NK-92 treated with Interleukin-12 subunit alpha and Interleukin-12 subunit beta, amount 100 ng/mL, for 24 hours (cell line): ENCODE data around the gene RALGDS.
"Not testable (repeated sequence)": the region's sequence is repeated elsewhere in the genome, so short reads cannot be mapped to it uniquely, and the experiment has no call there.

Source experiments
- DNase-seq: peaks from one replicate; lab custom pipeline; 2025; lab: John Stamatoyannopoulos, UW

RALGDS gene

DNA sequence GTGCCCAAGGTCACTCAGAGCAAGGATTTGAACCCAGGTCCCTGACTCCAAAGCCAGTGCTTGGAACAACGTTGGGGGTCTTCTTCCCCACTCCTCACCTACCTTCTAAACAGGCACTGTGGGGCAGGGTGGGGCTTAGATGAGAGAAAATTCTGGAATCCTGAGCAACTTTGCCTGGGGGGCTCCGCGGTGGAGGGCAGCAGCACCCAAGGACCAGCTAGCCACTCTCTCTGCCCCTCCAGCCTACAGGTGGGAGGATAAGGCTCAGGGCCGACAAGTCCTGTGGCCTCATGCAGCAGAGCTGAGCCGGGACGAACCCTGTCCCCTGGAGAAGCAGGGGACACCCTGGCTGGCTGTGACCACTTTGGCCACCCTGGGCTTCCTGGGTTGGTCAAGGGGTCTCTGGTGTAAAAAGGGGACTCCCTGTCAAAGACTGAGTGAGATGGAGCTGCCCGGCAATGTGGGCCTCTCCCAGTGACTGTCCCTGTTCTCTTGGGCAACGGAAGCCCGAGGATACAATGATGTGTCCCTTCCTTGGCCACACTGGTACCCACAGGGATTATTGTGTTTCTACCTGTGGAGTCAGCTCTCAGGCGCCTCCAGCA is 32.8 kb downstream of the RALGDS start:
- DNase-seq = no peak

DNA sequence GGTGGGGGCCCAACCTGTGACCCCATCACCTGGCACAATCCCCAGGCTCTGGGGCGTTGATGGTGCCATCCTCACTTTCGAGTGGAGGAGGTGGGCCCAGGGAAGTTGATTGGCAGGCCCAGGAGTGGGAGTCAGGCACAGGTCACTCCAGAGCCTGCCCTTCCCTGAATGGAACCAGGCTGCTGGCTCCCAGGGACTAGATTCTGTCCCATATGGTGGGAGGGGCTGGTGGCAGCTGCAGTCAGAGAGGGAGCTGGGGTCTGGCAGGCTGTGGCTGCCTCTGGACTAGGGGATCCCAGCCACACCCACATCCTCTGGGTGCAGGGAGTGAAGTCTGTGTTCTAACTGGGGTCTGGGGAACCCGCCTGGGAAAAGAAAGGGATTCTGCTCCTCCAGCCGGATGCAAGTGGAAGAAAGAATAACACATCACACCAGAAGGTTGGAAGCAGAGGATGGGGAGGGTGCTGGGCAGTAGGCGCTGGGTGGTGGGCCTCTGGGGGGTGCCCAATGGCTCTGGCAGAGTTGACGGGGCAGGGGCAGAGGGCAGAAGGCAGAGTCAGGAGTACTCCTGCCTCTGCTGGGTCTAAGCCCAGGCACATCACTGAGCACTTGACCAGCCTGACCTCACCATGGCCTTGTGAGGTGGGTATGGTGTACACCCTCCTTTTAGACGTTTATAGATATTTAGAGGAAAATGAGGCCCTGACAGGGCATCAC is 33.5 kb downstream of the RALGDS start:
- no peak for DNase-seq

DNA sequence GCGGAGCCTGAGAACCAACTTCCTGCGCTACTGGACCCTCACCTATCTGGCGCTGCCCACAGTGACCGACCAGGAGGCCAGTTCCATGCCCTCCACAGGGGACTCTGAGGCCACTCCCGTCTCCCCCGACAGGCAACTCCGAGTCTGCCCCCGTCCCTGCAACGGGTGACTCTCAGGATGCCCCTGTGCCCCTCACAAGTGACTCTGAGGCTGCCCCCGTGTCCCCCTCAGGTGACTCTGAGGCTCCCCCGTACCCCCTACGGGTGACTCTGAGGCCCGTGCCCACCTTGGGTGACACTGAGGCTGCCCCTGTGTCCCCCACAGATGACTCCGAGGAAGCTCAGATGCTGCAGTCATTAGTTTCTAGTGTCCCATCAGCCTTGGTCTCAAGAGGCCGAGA is 34.1 kb downstream of the RALGDS start:
- no peak for DNase-seq

DNA sequence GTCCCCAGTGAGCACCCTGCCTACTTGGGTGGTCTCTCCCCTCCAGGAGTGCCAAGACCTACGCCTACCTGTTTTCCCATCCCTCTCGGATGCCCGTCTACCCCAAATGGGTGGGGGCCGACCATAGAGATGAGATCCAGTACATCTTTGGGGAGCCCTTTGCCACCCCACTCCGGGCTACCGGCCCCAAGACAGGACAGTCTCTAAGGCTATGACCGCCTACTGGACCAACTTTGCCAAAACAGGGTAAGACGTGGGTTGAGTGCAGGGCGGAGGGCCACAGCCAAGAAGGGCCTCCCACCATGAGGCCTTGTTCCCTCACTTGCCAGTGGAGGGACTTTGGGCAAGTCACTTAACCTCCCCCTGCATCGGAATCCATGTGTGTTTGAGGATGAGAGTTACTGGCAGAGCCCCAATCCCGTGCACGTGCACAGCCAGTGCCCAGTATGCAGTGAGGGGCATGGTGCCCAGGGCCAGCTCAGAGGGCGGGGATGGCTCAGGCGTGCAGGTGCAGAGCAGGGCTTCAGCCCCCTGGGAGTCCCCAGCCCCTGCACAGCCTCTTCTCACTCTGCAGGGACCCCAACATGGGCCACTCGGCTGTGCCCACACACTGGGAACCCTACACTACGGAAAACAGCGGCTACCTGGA is 34.7 kb downstream of the RALGDS start:
- DNase-seq = not testable (repeated sequence)

DNA sequence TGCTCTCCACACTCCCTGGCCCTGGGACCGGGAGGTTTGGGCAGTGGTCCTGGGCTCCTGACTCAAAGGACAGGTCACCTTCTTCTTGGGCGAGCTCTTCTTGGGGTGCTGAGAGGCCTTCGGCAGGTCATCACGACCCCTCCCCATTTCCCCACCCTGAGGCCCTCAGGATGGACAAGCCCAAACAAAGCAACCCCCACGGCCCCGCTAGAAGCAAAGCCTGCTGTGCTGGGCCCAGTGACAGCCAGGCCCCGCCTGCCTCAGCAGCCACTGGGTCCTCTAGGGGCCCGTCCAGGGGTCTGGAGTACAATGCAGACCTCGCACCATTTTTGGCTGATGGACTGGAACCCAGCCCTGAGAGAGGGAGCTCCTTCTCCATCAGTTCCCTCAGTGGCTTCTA is 37.4 kb downstream of the RALGDS start:
- not testable (repeated sequence) for DNase-seq

DNA sequence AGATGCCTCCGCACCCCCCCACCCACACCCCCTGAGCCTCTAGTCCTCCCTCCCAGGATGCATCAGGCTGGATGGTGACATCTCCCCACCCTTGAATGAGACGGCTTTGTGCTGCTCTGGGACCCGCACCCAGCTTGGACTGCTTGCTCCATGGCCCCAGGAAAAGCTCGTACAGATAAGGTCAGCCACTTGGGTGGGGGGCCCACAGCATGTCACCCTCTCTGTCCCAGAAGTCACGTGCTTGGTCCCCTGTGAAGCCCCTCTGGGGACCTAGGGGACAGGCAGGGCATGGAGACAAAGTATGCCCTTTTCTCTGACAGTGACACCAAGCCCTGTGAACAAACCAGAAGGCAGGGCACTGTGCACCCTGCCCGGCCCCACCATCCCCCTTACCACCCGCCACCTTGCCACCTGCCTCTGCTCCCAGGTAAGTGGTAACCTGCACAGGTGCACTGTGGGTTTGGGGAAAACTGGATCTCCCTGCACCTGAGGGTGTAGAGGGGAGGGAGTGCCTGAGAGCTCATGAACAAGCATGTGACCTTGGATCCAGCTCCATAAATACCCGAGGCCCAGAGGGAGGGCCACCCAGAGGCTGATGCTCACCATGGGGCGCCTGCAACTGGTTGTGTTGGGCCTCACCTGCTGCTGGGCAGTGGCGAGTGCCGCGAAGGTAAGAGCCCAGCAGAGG is 38.9 kb downstream of the RALGDS start:
- not testable (repeated sequence) for DNase-seq

DNA sequence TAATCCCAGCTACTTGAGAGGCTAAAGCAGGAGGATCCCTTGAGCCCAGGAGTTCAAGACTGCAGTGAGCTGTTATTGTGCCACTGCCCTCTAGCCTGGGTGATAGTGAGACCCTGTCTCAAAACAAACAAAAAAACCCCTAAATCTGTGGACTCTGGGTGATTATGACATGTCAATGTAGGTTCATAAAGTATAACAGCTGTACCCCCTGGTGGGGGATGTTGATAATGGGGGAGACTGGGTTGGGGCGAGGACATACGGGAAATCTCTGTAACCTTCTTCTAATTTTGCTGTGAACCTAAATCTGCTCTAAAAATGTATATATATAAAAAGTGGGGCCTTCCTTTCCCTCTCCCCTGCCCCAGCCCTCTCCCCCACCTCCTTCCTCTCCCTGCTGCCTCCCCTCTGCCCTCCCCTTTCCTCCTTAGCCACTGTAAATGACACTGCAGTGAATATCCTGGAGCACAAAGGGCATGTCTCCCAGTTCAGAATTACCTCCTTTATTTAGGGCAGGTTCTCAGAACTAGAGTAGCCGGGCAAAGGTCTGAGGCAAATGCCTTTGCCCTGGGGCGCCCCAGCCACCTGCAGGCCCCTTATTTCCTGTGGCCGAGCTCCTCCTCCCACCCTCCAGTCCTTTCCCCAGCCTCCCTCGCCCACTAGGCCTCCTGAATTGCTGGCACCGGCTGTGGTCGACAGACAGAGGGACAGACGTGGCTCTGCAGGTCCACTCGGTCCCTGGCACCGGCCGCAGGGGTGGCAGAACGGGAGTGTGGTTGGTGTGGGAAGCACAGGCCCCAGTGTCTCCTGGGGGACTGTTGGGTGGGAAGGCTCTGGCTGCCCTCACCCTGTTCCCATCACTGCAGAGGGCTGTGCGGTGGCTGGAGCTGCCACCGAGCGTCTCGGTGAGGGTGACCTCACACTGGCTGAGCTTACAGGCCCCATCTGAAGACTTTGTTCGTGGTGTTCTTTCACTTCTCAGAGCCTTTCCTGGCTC is 40.0 kb downstream of the RALGDS start:
- DNase-seq = not testable (repeated sequence)

DNA sequence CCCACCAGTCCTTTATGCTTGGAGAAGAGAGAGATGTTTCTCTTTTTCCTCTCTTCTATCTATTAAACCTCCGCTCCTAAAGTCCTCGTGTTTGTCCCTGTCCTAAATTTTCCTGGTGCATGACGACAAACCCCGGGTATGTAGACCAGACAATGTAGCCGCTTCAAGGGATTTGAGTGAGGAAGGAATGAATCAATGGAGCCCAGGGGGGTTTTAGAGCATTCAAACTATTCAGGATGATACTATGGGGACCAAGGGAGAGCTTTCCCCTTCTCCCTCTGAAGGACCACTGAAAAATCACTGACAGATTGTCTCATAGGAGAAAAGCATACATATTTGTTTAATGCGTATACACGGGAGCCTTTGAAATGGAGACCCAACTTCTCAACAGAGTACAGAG is 40.9 kb downstream of the RALGDS start:
- DNase-seq = no peak

DNA sequence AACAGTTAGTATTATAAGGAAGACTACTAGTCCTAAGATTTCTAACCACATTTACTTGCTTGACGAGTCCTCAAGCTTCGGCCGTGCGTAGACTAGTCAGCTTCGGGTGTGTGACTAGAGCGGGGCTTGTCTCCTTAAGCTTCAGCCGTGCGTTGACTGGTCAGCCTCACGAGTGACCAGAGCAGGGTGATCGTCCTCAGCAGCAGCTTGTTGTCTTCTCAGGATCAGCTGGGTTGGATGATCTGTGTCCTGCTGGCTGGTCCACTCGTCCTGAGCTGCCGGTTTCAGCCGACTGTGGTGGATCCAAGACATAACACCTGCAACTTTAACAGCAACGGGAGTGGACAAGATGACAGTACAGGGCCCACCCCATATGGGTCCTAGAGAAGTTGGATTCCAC is 42.6 kb downstream of the RALGDS start:
- DNase-seq = no peak

DNA sequence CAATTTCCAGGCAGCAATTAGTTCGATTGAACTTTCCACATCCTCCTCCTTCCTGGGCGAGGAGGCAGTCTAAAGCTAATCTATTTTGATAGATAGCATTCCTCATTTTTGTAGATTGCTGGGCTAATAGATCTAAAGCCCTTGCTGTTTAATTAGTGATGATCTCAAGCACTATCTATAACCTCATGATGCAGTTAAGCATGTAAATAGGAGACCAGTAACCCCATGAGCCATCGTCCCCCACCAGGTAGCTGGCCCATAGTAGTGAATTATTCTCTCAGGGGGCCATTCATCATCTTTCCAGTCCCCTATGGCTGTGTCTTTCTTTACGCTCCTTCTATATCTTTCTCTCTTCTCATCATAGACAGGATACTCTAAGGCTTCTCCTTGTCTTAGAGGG is 44.3 kb downstream of the RALGDS start:
- DNase-seq = no peak

DNA sequence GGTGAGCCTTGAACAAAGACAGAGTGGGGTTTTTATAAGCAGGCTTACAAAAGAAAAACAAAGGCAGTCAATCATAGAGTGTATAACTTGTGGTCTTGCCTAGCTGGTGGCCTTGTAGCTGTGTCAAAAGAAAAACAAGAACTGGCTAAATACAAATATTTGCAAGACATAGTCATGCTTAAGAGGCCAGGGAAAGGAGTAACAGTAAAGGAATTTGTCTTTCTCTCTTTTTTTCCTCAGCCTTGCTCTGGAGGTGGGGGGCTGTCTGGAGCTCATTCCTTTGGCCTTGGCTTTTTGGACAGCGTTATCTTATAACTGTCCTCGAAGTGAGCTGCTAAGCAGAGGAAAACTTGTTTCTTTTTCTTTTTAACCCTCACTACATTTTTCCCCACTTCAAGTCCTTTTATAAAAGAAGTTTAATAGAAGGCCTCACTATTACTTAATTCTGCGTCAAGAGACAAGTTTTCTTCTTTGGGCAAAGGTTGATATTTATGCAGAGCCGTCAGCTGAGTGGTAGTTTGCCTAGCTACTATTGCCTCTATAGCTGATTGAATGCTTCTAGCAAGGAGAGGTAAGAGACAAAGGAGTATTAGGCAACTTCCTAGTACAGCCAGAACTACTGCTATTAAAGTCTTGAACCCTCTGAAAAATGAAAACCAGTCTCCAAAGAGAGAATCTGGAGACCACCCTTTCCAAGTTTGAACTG is 45.0 kb downstream of the RALGDS start:
- DNase-seq = no peak

DNA sequence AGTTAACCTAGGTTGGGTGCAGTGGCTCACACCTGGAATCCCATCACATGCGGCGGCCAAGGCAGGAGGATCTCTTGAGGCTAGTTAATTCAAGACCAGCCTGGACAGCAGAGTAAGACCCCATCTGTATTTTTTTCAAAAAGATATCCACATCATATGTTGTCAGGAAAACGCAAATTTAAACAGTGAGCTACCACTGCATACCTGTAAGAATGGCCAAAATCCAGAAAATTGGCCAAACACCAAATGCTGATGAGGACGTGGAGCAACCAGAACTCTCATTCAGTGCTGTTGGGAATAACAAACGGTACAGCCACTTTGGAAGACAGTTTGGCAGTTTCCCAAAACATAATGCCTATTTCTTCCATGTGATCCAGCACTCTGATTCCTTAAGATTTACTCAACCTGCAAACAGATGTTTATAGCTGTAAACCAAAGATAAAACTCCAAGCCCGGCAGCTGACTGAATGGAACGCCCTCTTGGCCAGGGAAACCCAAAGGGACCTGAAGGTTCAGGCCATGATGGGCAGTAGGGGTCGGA is 46.9 kb downstream of the RALGDS start:
- no peak for DNase-seq

DNA sequence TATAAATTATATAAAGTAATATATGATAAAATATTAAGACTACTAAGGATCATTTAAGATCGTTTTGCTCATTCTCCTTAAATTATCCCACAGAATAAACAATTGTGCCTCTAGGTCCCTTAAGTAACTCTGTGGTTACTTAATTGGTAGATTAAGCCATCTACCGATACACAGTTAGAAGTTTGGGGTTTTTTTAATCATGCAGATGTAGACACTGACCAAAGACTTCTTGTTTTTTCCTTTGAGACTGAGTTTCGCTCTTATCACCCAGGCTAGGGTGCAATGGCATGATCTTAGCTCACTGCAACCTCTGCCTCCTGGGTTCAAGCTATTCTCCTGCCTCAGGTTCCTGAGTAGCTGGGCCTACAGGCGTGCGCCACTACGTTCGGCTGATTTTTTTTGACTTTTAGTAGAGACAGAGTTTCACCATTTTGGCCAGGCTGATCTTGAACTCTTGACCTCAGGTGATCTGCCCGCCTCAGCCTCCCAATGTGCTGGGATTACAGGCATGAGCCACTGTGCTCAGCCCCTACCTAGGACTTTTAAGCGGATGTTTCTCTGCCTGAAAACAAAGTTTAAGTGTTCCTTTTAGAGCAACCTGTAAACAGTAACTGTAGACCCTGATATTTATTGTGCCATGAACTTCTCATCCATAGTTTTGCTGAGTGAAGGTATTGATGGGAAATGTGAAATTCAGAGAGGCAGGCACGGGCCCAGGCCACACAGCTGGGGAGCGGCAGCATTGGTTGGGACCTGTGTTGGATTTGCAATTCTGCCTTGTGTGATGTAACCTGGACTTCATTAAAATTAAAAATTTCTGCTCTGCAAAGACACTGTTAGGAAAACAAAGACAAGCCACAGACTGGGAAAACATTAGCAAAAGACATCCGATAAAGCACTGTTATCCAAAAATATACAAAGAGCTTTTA is 47.7 kb downstream of the RALGDS start:
- DNase-seq = no peak

DNA sequence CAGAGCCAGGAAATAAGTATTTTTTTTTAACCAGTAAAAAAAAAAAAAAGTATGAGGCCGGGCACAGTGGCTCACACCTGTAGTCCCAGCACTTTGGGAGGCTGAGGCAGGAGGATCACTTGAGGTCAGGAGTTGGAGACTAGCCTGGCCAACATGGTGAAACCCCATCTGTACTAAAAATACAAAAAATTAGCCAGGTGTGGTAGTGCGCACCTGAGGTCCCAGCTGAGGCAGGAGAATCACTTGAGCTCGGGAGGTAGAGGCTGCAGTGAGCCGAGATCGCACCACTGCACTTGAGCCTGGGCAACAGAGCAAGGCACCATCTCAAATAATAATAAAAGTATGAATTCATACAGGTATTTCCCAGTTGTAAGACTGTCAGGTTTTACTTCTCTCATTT is 48.8 kb downstream of the RALGDS start:
- not testable (repeated sequence) for DNase-seq

DNA sequence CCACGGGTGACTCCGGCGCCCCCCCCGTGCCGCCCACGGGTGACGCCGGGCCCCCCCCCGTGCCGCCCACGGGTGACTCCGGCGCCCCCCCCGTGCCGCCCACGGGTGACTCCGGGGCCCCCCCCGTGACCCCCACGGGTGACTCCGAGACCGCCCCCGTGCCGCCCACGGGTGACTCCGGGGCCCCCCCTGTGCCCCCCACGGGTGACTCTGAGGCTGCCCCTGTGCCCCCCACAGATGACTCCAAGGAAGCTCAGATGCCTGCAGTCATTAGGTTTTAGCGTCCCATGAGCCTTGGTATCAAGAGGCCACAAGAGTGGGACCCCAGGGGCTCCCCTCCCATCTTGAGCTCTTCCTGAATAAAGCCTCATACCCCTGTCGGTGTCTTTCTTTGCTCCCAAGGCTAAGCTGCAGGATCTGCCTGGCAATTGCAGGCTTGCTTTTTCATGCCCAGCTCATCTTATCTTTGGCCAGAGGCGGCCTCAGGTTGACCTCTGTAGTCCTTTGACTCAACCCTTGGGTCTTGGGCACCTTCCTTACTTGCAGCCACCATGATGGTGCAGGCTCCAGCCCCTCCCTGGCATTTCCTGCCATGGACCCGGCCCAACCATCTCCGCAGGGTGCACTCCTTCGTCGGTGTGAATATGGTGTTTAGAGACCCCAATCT is 49.4 kb downstream of the RALGDS start:
- DNase-seq = no peak

DNA sequence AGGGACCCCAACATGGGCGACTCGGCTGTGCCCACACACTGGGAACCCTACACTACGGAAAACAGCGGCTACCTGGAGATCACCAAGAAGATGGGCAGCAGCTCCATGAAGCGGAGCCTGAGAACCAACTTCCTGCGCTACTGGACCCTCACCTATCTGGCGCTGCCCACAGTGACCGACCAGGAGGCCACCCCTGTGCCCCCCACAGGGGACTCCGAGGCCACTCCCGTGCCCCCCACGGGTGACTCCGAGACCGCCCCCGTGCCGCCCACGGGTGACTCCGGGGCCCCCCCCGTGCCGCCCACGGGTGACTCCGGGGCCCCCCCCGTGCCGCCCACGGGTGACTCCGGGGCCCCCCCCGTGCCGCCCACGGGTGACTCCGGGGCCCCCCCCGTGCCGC is 50.1 kb downstream of the RALGDS start:
- DNase-seq = not testable (repeated sequence)

DNA sequence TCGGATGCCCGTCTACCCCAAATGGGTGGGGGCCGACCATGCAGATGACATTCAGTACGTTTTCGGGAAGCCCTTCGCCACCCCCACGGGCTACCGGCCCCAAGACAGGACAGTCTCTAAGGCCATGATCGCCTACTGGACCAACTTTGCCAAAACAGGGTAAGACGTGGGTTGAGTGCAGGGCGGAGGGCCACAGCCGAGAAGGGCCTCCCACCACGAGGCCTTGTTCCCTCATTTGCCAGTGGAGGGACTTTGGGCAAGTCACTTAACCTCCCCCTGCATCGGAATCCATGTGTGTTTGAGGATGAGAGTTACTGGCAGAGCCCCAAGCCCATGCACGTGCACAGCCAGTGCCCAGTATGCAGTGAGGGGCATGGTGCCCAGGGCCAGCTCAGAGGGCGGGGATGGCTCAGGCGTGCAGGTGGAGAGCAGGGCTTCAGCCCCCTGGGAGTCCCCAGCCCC is 50.5 kb downstream of the RALGDS start:
- not testable (repeated sequence) for DNase-seq

DNA sequence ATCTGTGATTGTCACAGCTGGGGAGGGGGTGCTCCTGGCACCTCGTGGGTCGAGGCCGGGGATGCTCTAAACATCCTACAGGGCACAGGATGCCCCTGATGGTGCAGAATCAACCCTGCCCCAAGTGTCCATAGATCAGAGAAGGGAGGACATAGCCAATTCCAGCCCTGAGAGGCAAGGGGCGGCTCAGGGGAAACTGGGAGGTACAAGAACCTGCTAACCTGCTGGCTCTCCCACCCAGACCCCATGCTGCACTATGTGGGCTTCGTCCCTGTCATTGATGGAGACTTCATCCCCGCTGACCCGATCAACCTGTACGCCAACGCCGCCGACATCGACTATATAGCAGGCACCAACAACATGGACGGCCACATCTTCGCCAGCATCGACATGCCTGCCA is 52.6 kb downstream of the RALGDS start:
- DNase-seq = not testable (repeated sequence)

DNA sequence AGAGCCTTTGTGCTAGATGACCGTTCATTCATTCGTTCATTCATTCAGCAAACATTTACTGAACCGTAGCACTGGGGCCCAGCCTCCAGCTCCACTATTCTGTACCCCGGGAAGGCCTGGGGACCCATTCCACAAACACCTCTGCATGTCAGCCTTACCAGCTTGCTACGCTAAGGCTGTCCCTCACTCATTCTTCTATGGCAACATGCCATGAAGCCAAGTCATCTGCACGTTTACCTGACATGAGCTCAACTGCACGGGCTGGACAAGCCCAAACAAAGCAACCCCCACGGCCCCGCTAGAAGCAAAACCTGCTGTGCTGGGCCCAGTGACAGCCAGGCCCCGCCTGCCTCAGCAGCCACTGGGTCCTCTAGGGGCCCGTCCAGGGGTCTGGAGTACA is 53.2 kb downstream of the RALGDS start:
- no peak for DNase-seq
